GM23338 (cell line): ENCODE results near the gene ATOSA. TPM values are rescaled to one million over a fixed set of nuclear protein-coding genes. Genes with fewer than 3 reads are reported as not detected.

Experiments
- ATAC-seq: fragments of 200-7000 bp; cut with Tn5 transposase; 3 replicates; pipeline ENCODE4 v1.9.1; 2020
- DNase-seq: peaks from one replicate; pipeline ENCODE4 v3.0.0-alpha.2; 2015; ENCODE audit warnings: low spot score
- H2AFZ ChIP-seq: fragments of 200-600 bp; sonication (generic); 2 replicates; pipeline ENCODE4 v1.8.0; 2016; ENCODE audit warnings: antibody characterized with exemption, mild to moderate bottlenecking, moderate library complexity
- H3F3A ChIP-seq: fragments of 200-600 bp; sonication (generic); replicated peaks from 2 replicates; pipeline ENCODE4 v1.8.0; 2017; ENCODE audit warnings: antibody characterized with exemption, mixed run types, low read depth
- H3K27ac ChIP-seq: fragments of 200-600 bp; sonication (generic); 2 replicates; pipeline ENCODE4 v1.6.1; 2016; ENCODE audit warnings: low read depth
- H3K27me3 ChIP-seq: fragments of 200-600 bp; sonication (generic); 2 replicates; pipeline ENCODE4 v1.8.0; 2016; ENCODE audit warnings: mild to moderate bottlenecking, mixed run types, moderate library complexity; ENCODE audit not compliant: insufficient read depth
- H3K36me3 ChIP-seq: fragments of 200-600 bp; sonication (generic); 2 replicates; pipeline ENCODE4 v1.8.0; 2016; ENCODE audit warnings: mild to moderate bottlenecking; ENCODE audit not compliant: insufficient read depth
- H3K4me1 ChIP-seq: fragments of 200-600 bp; sonication (generic); 2 replicates; pipeline ENCODE4 v1.8.0; 2016; ENCODE audit warnings: mild to moderate bottlenecking, moderate library complexity; ENCODE audit not compliant: insufficient read depth
- H3K4me2 ChIP-seq: fragments of 200-600 bp; sonication (generic); 2 replicates; pipeline ENCODE4 v1.7.1; 2017; ENCODE audit warnings: mixed run types
- H3K4me3 ChIP-seq: fragments of 200-600 bp; sonication (generic); 2 replicates; pipeline ENCODE4 v1.6.1; 2016; ENCODE audit warnings: mixed run types
- H3K79me2 ChIP-seq: fragments of 200-600 bp; sonication (generic); replicated peaks from 2 replicates; pipeline ENCODE4 v1.8.0; 2017; ENCODE audit warnings: mild to moderate bottlenecking; ENCODE audit not compliant: insufficient read depth
- H3K9me2 ChIP-seq: fragments of 200-600 bp; sonication (generic); 2 replicates; pipeline ENCODE4 v1.8.0; 2017; ENCODE audit not compliant: insufficient read depth
- H4K20me1 ChIP-seq: fragments of 200-600 bp; sonication (generic); replicated peaks from 2 replicates; pipeline ENCODE4 v1.8.0; 2017; ENCODE audit warnings: mild to moderate bottlenecking; ENCODE audit not compliant: insufficient read depth
- H3K27ac Mint-ChIP-seq: 2 replicates; pipeline ENCODE4 v1.8.0; 2020; ENCODE audit warnings: inconsistent platforms, mild to moderate bottlenecking, moderate library complexity, mixed read lengths
- H3K27me3 Mint-ChIP-seq: 3 replicates; pipeline ENCODE4 v1.8.0; 2022; ENCODE audit warnings: low read depth, mild to moderate bottlenecking, moderate library complexity, mixed read lengths, inconsistent platforms; ENCODE audit not compliant: insufficient read depth, poor library complexity
- H3K36me3 Mint-ChIP-seq: 3 replicates; pipeline ENCODE4 v1.8.0; 2021; ENCODE audit warnings: low read depth, mild to moderate bottlenecking, inconsistent platforms, moderate library complexity, mixed read lengths
- H3K4me1 Mint-ChIP-seq: 3 replicates; pipeline ENCODE4 v1.8.0; 2020; ENCODE audit warnings: mild to moderate bottlenecking, inconsistent platforms, mixed read lengths
- H3K4me3 Mint-ChIP-seq: 3 replicates; pipeline ENCODE4 v1.8.0; 2021; ENCODE audit warnings: moderate library complexity, mild to moderate bottlenecking, inconsistent platforms, mixed read lengths
- H3K9me3 Mint-ChIP-seq: 3 replicates; pipeline ENCODE4 v1.8.0; 2020; ENCODE audit warnings: moderate library complexity, mild to moderate bottlenecking, inconsistent platforms, mixed read lengths
- CREB1 ChIP-seq: fragments of 250-450 bp; sonication (Bioruptor Pico); IDR thresholded peaks from 2 replicates; pipeline ENCODE4 v1.5.0; 2020; ENCODE audit warnings: low read depth, mild to moderate bottlenecking, moderate library complexity
- EZH2 ChIP-seq: fragments of 200-600 bp; sonication (generic); IDR thresholded peaks from one replicate; pipeline ENCODE4 v1.8.0; 2017; ENCODE audit warnings: antibody characterized with exemption, mild to moderate bottlenecking, low read depth; ENCODE audit not compliant: unreplicated experiment
- EZH2phosphoT487 ChIP-seq: fragments of 200-600 bp; sonication (generic); IDR thresholded peaks from one replicate; pipeline ENCODE4 v1.8.1; 2018; ENCODE audit warnings: antibody characterized with exemption; ENCODE audit not compliant: unreplicated experiment
- JUNB ChIP-seq: IDR thresholded peaks from one replicate; pipeline ENCODE4 v1.6.1; 2016; ENCODE audit warnings: antibody characterized with exemption; ENCODE audit not compliant: unreplicated experiment
- NANOG ChIP-seq: IDR thresholded peaks from 2 replicates; pipeline ENCODE4 v1.6.1; 2016; ENCODE audit warnings: antibody characterized with exemption, borderline replicate concordance
- POLR2AphosphoS5 ChIP-seq: IDR thresholded peaks from 2 replicates; pipeline ENCODE4 v1.6.1; 2016; ENCODE audit warnings: antibody characterized with exemption, low read depth
- STAT1 ChIP-seq: IDR thresholded peaks from one replicate; pipeline ENCODE4 v1.6.1; 2016; ENCODE audit warnings: antibody characterized with exemption; ENCODE audit not compliant: unreplicated experiment
- ZNF114 ChIP-seq: fragments of 250-450 bp; sonication (Bioruptor Pico); IDR thresholded peaks from 2 replicates; pipeline ENCODE4 v1.5.0; 2020; ENCODE audit warnings: mild to moderate bottlenecking, moderate library complexity
- ZNF331 ChIP-seq: fragments of 250-450 bp; sonication (Bioruptor Pico); IDR thresholded peaks from 2 replicates; pipeline ENCODE4 v1.5.0; 2020; ENCODE audit warnings: low read depth, mild to moderate bottlenecking, moderate library complexity
- polyA plus RNA-seq: library from polyadenylated mRNA; unstranded; fragments of >200 nt; fragmentation: Nextera tagmentation; extraction: Ambion mirVana; gene quantifications from 2 replicates; pipeline ENCODE4 v1.2.1, GENCODE V29; 2016
- total RNA-seq: library from RNA; depleted of rRNA; stranded (reverse); fragments of >200 nt; shearing (Covaris generic); gene quantifications from 2 replicates; pipeline ENCODE4 v1.2.3, GENCODE V29; 2014
- TF ChIP-seq, protein P1 (sequence below): IDR thresholded peaks from one replicate; pipeline ENCODE4 v1.6.1; 2018; ENCODE audit warnings: antibody characterized with exemption; ENCODE audit not compliant: unreplicated experiment
- TF ChIP-seq, protein P2 (sequence below): IDR thresholded peaks from 2 replicates; pipeline ENCODE4 v1.6.1; 2016; ENCODE audit warnings: antibody characterized with exemption
- TF ChIP-seq, protein P3 (sequence below): fragments of 250-450 bp; sonication (Bioruptor Pico); IDR thresholded peaks from 2 replicates; pipeline ENCODE4 v1.5.0; 2020; ENCODE audit warnings: mild to moderate bottlenecking, moderate library complexity
- TF ChIP-seq, protein P4 (sequence below), 2 experiments: fragments of 200-600 bp in 1 of 2; sonication (generic) in 1 of 2; conservative IDR thresholded peaks; 2 replicates each; pipeline versions ENCODE4 v1.5.1 to v1.6.1; 2016 to 2017; ENCODE audit warnings: antibody characterized with exemption in 2 of 2, low read depth in 2 of 2, mild to moderate bottlenecking in 2 of 2, moderate library complexity in 1 of 2

The ATOSA gene
- total and polyA plus RNA-seq, 2 experiments from 2014 or later: 6.2 to 14.0 TPM

DNA sequence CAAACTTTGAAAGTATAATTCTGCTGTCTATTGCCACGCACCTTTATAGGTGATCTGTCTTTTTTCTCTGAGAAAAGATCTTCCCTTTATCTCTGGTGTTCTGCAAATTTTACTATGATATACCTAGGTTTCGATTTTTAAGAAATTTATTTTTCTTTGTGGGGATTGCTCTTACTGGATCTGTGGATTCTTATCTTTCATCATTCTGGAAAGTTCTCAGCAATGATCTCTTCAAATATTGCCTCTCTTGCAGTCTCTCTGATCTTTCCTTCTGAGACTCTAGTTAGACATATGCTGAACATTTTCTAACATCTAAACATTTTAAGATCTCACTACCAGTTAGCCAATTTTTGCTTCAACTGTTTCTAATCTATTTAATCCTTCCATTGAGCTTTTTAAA lies 47.0 kb upstream of the ATOSA start:
- no peak for TF ChIP-seq NANOG
- no peak for TF ChIP-seq EZH2
- TF ChIP-seq, protein P1, sequence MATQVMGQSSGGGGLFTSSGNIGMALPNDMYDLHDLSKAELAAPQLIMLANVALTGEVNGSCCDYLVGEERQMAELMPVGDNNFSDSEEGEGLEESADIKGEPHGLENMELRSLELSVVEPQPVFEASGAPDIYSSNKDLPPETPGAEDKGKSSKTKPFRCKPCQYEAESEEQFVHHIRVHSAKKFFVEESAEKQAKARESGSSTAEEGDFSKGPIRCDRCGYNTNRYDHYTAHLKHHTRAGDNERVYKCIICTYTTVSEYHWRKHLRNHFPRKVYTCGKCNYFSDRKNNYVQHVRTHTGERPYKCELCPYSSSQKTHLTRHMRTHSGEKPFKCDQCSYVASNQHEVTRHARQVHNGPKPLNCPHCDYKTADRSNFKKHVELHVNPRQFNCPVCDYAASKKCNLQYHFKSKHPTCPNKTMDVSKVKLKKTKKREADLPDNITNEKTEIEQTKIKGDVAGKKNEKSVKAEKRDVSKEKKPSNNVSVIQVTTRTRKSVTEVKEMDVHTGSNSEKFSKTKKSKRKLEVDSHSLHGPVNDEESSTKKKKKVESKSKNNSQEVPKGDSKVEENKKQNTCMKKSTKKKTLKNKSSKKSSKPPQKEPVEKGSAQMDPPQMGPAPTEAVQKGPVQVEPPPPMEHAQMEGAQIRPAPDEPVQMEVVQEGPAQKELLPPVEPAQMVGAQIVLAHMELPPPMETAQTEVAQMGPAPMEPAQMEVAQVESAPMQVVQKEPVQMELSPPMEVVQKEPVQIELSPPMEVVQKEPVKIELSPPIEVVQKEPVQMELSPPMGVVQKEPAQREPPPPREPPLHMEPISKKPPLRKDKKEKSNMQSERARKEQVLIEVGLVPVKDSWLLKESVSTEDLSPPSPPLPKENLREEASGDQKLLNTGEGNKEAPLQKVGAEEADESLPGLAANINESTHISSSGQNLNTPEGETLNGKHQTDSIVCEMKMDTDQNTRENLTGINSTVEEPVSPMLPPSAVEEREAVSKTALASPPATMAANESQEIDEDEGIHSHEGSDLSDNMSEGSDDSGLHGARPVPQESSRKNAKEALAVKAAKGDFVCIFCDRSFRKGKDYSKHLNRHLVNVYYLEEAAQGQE: no peak
- TF ChIP-seq STAT1: no peak
- no peak for TF ChIP-seq POLR2AphosphoS5
- TF ChIP-seq, protein P2, sequence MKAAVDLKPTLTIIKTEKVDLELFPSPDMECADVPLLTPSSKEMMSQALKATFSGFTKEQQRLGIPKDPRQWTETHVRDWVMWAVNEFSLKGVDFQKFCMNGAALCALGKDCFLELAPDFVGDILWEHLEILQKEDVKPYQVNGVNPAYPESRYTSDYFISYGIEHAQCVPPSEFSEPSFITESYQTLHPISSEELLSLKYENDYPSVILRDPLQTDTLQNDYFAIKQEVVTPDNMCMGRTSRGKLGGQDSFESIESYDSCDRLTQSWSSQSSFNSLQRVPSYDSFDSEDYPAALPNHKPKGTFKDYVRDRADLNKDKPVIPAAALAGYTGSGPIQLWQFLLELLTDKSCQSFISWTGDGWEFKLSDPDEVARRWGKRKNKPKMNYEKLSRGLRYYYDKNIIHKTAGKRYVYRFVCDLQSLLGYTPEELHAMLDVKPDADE: no peak
- TF ChIP-seq, protein P3, sequence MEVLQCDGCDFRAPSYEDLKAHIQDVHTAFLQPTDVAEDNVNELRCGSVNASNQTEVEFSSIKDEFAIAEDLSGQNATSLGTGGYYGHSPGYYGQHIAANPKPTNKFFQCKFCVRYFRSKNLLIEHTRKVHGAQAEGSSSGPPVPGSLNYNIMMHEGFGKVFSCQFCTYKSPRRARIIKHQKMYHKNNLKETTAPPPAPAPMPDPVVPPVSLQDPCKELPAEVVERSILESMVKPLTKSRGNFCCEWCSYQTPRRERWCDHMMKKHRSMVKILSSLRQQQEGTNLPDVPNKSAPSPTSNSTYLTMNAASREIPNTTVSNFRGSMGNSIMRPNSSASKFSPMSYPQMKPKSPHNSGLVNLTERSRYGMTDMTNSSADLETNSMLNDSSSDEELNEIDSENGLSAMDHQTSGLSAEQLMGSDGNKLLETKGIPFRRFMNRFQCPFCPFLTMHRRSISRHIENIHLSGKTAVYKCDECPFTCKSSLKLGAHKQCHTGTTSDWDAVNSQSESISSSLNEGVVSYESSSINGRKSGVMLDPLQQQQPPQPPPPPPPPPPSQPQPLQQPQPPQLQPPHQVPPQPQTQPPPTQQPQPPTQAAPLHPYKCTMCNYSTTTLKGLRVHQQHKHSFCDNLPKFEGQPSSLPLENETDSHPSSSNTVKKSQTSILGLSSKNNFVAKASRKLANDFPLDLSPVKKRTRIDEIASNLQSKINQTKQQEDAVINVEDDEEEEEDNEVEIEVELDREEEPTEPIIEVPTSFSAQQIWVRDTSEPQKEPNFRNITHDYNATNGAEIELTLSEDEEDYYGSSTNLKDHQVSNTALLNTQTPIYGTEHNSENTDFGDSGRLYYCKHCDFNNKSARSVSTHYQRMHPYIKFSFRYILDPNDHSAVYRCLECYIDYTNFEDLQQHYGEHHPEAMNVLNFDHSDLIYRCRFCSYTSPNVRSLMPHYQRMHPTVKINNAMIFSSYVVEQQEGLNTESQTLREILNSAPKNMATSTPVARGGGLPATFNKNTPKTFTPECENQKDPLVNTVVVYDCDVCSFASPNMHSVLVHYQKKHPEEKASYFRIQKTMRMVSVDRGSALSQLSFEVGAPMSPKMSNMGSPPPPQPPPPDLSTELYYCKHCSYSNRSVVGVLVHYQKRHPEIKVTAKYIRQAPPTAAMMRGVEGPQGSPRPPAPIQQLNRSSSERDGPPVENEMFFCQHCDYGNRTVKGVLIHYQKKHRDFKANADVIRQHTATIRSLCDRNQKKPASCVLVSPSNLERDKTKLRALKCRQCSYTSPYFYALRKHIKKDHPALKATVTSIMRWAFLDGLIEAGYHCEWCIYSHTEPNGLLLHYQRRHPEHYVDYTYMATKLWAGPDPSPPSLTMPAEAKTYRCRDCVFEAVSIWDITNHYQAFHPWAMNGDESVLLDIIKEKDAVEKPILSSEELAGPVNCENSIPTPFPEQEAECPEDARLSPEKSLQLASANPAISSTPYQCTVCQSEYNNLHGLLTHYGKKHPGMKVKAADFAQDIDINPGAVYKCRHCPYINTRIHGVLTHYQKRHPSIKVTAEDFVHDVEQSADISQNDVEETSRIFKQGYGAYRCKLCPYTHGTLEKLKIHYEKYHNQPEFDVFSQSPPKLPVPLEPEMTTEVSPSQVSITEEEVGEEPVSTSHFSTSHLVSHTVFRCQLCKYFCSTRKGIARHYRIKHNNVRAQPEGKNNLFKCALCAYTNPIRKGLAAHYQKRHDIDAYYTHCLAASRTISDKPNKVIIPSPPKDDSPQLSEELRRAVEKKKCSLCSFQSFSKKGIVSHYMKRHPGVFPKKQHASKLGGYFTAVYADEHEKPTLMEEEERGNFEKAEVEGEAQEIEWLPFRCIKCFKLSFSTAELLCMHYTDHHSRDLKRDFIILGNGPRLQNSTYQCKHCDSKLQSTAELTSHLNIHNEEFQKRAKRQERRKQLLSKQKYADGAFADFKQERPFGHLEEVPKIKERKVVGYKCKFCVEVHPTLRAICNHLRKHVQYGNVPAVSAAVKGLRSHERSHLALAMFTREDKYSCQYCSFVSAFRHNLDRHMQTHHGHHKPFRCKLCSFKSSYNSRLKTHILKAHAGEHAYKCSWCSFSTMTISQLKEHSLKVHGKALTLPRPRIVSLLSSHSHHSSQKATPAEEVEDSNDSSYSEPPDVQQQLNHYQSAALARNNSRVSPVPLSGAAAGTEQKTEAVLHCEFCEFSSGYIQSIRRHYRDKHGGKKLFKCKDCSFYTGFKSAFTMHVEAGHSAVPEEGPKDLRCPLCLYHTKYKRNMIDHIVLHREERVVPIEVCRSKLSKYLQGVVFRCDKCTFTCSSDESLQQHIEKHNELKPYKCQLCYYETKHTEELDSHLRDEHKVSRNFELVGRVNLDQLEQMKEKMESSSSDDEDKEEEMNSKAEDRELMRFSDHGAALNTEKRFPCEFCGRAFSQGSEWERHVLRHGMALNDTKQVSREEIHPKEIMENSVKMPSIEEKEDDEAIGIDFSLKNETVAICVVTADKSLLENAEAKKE (CRISPR knock-in tag): no peak
- no peak for TF ChIP-seq EZH2phosphoT487
- TF ChIP-seq, protein P4, sequence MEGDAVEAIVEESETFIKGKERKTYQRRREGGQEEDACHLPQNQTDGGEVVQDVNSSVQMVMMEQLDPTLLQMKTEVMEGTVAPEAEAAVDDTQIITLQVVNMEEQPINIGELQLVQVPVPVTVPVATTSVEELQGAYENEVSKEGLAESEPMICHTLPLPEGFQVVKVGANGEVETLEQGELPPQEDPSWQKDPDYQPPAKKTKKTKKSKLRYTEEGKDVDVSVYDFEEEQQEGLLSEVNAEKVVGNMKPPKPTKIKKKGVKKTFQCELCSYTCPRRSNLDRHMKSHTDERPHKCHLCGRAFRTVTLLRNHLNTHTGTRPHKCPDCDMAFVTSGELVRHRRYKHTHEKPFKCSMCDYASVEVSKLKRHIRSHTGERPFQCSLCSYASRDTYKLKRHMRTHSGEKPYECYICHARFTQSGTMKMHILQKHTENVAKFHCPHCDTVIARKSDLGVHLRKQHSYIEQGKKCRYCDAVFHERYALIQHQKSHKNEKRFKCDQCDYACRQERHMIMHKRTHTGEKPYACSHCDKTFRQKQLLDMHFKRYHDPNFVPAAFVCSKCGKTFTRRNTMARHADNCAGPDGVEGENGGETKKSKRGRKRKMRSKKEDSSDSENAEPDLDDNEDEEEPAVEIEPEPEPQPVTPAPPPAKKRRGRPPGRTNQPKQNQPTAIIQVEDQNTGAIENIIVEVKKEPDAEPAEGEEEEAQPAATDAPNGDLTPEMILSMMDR (conservative IDR thresholded peaks at IDR 0.05; ENCODE audit: low read depth in 2 of 2): no peak
- TF ChIP-seq ZNF114 (CRISPR knock-in tag): no peak
- TF ChIP-seq ZNF331 (CRISPR knock-in tag): no peak
- TF ChIP-seq JUNB: no peak
- no peak for TF ChIP-seq CREB1 (CRISPR knock-in tag)
- peaks cover 10% of the 10 kb centered on the region for H3K4me1 Mint-ChIP-seq
- Histone ChIP-seq H4K20me1 (no peaks in the 10 kb centered on the region), H3K4me2 (no peak overlapping the region), H3K27ac (no peak overlapping the region), H2AFZ (no peak overlapping the region), H3K36me3 (no peaks in the 10 kb centered on the region), H3K4me3 (no peak overlapping the region), H3K9me2 (no peaks in the 10 kb centered on the region), H3F3A (no peaks in the 10 kb centered on the region), H3K4me1 (peaks cover 14% of the 10 kb centered on the region), H3K27me3 (no peaks in the 10 kb centered on the region), H3K79me2 (no peaks in the 10 kb centered on the region)
- no peak overlapping the region for H3K27ac Mint-ChIP-seq
- H3K9me3 Mint-ChIP-seq: no peaks in the 10 kb centered on the region
- H3K36me3 Mint-ChIP-seq: no peaks in the 10 kb centered on the region; the same call in 2 of the 3 replicates
- no peak for DNase-seq
- no peak for ATAC-seq
- H3K27me3 Mint-ChIP-seq: no peaks in the 10 kb centered on the region
- H3K4me3 Mint-ChIP-seq: no peak overlapping the region
